Activated CD4-positive, alpha-beta T cell treated with anti-CD3 and anti-CD28 coated beads, Interleukin-2, Interleukin-4, amounts not matched to agents 100 ng/mL and 50 ng/mL, durations not matched to agents 16 hours and 8 hours (primary cell): ENCODE measurements around the gene TARP.

Experiments
- DNase-seq: peaks from one replicate; pipeline ENCODE4 v3.0.0-alpha.2; 2020; ENCODE audit warnings: low spot score

The TARP gene

DNA sequence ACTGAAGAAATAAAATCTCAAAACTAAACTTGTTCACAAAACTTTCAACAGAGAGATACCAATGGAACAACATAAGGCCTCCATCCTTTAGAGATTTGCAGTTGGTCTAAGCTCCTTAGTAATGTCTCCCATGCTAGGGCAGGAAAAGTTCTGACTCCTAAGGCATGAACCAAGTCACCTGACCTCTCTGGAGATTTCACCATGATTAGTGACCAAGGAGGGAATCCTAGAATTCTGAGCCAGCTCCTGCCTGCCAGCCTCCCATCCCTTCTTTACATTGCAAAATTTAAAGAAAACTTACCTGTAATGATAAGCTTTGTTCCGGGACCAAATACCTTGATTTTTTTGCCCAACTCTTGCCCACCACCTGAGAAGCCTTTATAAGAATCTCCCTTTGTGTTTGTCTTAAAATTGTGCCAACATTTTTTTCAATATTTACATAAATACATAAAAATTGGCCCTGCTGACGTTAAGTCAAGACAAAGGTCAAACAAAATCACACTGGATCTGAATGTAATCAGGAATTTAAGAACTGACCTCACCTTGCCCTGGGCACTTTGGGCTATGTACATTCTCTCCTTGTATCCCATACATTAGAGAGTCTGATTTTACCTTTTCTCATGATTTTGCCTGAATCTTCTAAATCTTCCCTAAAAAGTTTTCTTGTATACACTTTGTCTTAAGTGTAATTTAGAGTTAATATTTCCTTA is at the start of gene TARP:
Gene TARP (minus strand): TSS at position 351 of the 710 bp plus-strand sequence.
- no peak for DNase-seq

DNA sequence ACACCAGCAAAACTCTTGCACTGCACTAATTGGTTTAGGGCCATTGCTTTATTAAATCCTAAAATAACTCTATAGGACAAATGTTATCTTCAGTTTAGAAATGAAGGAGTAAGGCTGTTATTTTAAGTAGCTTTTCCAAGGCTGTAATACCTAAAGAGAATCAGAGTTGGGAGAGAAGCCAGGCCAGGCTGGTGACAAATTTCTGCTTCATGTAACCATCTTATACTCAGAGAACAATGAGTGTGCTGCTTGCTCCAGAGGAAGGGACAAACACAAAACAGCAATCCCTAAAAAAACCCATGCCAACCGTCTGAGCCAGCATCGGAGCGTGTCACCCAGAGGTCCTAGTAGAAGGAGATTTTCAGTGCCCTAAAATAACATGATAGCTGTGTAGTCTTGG is 49.7 kb upstream of the TARP start:
- no peak for DNase-seq

DNA sequence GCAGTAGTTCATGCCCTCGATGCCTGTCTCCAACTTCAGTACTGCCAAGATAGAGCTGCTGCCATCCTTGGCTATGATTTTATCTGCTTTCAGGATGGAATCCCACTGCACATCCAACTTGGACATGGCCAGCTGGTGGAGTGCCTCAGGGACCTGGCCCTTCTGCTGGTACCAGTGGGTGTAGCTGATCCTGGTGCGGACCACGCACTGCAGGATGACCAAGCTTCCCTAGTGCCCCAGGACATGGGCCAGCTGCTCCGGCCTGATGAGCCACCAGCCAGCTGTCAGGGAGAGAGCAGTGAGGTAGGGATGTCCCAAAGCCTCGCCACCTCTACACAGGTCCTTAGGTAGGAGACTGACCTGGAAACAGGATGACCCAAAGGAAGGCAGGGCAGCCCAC is 49.0 kb upstream of the TARP start:
- no peak for DNase-seq

DNA sequence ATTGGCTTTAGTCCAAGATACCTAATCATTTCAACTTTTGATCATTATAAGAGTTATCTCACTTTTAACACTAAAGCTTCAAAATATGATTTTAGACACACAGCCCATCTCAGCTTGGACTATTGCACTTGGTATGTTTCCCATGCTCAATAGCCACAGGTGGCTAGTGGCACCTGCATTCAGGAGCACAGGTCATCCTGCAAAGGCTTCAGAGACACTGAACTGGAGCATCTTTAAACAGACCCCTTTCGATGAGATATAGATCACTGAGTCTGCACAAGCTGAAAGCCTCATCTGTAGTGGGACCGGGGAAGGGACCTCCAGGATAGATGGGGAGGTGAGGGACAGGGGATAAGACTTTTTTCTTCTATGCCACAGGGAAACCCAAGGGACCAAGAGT is 48.5 kb upstream of the TARP start:
- no peak for DNase-seq

DNA sequence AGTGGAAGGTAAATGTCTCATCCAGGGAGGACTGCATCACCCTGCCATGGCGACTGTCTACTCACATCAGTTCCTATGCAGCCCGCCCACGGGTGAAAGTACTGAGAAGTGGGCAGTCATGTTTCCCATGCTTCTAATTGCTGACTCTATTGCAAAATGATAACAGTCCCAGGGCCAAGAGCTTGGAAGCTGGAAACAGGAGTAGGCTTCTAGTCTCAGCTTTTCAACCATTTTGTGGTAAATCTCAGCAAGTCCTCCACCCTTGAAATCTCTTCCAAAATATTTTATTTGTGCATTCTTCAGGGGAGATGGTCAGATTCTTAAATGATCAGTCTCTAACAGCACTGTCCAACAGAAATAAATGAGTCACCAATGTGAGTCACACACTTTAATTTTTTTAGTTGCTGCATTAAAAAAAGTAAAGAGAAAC is 48.1 kb upstream of the TARP start:
- DNase-seq: no peak

DNA sequence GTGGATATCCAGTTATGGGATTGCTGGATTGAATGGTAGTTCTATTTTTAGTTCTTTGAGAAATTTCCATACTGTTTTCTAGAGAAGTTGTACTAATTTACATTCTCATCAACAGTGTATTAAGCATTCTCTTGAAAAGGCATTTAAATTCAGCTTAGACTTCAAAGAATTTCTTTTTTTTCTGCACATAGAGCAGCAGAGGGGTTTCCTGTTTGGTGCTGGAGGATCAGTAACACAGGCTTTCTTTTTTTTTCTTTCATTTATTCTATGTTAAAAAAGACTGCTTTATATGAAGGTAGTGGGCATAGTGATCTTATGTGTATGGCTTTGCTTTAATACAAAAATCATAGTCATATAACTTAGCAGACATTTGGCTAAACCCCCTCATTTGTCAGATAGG is 47.6 kb upstream of the TARP start:
- DNase-seq: no peak

DNA sequence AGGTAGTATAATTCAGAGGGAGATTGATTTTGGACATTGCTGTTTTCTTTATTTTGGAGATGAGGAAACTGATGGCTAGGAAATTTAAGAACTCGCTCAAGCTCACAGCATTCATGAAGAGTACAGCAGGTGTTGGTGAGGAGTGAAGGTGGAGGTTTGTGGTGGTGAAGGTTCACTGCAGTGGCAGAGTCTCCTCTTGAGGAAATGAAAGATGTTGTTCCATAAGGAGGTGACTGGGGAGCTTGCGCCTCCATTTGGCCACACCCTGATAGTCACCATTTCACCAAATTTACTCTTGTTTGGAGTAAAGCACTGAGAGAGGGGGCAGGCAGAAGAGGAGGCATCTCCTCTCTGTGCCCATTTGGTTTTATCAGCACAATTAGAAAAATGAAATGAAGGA is 46.4 kb upstream of the TARP start:
- no peak for DNase-seq

DNA sequence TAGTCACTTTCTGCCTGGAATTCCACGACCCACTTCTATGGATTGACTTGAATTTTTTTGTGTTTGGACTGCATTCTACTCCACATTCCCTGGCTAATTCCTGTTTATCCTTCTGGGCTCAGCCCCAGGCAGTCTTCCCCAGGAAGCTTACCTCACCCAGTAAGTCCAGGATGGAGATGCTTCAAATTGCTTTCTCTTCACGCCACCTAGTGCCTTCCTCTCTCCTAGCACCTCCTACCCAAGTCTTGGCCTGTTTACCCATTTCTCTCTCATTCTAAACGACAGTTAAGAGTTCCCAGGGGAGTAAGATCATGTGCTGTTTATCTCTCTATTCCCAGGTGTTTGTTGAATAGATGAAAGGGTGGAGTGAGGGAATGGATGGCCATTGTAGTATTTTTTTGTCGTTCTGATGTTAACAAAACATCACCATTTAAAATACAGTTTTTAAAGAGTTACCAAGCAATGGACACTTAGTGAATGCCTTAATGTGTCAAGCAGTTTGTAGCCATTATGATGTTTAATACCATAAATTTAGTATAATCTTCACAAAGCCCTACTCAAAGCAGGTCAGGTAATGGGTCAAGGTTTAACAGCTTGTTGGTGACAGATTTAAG is 45.5 kb upstream of the TARP start:
- DNase-seq: no peak

DNA sequence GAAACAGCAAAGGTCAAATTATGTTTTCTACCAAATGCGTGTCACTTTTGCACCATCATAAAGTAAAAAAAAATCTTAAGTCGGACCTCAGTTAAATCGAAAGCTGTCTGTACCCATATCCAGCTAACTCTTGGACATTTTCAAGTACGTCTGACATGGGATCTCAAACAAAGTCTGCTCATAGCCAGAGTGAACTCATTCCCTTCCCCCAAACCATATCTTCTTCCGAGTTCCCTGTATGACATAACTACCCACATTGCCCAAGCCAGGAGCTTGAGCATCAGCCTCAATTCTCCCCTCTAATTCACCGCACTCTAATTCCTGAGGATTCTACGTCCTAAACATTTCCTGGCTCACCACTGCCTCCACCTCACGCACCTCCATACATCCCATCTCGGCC is 44.8 kb upstream of the TARP start:
- no peak for DNase-seq

DNA sequence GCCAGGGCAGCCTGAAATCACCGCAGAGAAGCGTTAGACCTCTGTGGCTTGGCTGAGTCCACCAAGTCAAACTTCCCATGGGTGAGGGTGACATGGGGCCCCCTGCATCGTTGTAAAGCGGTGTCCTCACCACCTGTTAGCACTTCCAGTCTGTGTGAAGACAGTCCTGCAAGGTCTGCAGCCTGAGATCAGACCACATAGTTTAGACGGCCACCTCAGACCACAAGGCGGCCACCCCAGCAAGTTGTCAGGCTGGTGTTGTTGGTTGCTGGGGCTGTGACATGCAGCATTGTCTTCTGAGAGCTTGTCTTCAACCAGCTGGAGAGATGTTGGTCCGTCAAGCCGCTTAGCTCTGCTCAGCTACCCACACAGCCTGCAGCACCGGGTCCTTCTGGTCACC is 44.1 kb upstream of the TARP start:
- no peak for DNase-seq

DNA sequence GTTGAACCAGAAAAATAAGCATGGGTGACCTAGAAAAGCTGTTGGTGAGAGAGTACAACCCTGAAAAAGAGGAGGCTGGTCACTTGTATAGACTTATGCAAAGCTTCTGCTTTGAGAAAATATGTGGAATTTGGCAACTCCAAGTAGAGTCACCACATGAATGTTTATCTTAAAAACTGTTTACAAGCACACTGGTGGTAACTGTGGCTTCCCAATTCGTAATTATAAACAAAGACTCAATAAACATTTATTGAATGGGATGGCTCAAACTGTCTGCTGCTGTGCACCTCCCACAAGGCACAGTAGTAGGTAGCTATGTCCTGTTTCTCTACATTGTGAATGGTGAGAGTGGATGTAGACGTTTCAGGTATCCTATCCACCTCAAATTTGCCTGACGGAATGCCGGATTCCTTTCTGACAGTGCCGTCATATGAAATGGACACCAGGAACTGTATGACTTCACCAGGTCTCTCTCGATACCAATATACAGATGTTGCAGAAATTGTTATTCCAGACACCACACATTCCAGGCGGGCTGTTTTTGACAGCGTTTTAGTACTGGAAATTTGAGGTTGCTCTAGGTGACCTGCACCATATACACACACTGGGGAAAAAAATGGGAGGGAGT is 43.4 kb upstream of the TARP start:
- no peak for DNase-seq

DNA sequence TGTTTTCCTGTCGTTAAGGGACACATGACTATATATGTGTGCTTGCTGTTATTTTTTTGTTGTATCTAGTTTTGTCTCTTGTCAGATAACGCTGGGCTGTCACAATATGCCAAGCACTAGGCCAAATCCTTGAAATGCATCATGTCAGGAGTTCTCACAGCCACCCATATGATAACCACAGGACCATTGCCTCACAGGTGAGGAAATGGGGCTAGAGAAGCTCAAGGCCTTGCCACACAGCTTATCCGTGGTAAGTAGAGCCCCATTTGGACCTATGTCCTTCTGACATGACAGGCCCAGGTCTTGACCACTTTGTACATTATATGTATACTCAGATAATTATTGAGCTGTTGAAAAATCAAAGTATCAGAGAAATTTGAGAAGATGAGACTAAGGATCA is 42.0 kb upstream of the TARP start:
- no peak for DNase-seq

DNA sequence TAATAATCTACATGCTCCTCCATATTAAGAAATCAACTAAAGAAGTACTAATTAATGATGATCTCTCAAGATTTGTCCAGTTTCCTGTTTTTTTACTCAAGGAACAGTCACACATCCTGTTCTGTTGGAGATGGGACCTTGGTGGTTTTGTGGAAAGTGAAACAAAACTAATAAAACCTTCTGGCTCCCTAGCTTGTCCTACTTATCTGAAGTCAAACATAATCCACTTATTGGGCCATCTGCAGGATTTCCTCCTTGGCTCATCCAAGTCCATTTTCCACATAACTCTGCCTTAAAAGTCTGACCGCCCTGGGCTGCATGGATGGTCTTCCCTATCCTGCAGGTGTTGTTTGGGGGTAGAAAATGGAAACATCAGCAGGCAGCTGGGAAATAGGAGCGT is 39.4 kb upstream of the TARP start:
- DNase-seq: no peak

DNA sequence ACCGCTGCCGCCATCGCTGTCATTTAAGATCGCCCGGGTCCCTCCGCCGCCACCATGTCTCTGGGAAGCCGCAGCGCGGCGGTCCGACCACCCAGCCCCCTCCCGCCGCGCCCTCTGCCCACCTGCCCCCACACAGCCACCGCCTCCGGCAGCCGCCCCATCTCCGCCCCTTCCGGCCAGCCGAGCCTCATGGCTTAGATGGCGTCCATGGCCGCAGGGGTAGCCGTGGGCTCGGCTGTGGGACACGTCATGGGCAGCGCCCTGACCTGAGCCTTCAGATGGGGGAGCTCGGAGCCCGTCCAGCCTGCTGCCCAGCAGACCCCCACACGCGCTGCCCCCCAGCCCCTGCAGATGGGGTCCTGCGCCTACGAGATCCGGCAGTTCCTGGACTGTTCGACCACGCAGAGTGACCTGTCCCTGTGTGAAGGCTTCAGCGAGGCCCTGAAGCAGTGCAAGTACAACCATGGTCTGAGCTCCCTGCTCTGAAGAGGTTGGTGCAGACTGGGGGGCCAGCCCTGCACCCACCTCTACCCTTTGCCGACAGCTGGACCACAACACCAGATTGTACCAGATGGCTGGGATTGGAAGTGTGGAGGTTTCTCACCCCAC is 38.0 kb upstream of the TARP start:
- DNase-seq: no peak

DNA sequence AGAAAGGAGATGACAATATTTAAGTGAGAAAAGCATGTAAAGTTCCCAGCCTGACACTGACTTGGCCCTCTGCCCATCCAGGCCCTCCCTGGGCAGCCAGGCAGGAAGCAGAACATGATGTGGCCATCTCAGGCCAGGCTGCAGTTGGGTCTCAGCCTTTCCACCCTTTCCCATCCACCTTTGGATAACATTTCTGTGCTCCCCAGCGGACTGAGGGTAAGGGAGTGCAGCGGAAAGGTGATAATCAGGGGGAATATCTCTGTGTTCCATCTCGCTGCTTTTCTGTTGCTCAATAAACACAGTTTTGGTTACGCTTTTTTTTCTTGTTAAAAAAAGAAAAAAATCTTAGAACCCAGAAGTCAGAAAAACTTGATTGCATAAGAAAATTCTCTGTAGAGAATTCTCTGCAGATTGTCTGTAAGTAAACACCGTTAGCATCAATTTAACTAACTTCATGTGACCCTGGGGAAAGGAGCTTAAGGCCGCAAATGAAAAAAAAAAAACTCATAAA is 37.2 kb upstream of the TARP start:
- no peak for DNase-seq

DNA sequence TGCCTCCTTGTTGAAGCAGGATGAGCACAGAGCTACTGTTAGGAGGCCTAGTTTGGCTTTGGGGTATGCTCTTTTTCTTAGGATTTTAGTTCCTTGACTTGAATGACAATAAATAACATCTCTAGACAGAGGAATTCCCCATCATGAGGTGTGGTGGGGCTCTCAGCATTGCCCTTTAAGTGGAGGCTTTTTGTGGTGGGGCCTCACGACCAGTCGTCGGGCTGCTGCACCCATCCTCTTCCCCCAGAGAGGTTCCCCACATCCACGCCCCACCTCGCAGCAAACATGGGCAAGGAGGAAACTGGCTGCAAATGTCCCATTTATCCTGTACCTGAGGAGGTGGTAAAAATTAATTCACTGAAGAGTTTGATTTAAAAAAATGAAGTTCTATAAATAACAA is 36.1 kb upstream of the TARP start:
- no peak for DNase-seq

DNA sequence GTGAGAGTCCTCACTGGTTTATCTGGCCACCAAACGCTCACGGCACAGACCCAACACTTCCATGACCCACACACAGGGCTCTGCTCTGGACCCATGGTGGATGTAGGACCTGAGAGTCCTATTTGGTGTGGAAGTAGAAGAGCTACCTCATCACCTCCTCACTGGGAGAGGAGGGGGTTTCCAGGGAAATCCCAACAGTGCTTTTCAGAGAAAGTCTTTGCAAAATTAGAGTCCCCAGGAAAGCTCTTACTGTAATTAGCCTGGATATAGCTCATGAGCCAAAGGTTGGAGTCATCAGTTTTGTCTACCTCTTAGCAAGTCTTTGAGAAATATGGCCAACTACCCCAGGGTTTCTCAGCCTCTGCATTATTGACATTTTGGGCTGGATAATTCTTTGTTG is 34.7 kb upstream of the TARP start:
- DNase-seq: no peak

DNA sequence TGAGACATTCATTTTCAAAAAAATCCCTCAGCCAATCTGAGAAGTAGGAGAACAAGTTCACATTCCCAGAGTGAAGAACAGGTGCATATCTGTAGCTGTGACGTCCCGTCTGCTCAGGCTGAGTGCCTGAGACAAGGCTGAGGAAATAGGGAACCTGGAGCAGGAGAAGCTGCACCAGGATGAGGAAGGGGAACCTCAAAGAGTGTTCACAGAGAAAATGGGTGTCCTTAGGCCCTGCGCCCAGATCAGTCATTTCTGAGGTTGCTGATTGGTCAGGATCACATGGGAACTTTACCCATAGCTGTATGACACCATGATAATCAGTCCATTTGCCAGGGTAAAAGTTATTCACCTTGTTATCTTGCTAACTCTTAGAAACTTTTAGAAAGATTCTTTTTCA is 34.2 kb upstream of the TARP start:
- no peak for DNase-seq

DNA sequence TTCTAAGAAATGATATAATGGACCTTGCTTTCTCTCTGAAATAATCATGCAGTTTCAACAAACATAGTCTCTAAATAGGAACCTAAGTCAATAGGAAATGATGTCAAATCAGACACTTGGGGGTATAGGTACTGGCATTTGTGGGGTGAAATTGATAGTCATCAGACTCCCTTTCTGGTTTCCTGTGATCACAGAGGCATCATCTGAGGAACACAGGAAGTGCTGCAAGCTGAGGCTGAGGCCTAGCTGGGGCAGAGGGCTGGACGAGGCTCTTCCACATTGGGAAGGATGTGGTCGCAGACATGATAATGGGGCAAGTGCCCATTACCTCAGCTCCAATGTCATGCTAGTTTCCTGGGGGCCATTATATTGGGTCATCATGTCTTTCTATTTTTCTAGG is 33.5 kb upstream of the TARP start:
- DNase-seq: peak; percentile 62

DNA sequence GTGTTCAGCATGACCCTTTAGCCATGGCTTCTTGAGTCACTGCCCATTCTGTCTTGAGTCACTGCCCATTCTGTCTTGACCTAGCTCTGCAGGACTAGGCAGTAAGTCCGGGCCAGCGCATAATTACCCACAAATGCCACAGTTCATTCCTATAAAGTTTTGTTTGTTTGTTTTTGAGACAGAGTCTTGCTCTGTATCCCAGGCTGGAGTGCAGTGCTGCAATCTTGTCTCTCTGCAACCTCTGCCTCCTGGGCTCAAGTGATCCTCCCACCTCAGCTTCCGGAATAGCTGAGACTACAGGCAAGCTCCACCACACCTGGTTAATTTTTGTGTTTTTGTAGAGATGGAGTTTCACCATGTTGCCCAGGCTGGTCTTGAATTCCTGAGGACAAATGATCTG is 32.7 kb upstream of the TARP start:
- no peak for DNase-seq

DNA sequence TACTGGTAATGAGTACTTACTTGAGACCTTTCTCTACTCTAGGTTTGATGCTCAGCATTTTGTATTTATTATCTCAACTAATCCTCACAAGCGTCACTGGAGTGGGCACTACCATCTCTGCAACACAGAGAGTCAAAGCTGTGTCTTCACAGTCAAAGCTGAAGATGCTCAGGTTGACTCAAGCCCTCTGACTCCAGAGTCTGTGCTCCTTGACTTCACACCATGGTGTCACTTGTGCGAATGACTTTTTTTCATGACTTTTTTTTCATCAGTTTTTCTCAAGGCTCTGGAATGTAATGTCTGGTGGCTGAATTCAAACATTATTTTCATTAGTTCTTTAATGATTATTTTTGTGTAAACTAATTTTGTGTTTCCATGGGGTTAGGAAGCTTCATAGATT is 30.4 kb upstream of the TARP start:
- DNase-seq: peak; percentile 29

DNA sequence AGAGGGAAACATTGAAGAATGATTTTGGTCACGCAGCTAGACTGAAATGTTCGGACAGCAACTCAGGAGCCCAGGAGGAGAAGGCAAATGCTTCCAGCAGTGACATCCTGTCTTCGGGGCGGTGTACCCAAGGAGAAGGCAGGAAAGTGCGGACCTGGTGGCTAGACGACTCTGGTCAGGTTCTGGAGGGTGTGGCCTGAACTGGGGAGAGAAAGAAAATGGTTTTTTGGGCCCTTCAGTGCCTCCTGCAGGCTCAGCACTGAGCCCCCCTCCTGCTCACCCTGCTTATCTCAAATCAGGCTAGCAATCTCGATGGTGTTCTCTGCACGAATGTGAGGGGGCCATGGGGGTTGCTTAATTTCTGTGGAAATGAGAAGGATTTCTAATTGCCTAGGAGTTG is 26.7 kb upstream of the TARP start:
- DNase-seq: no peak

DNA sequence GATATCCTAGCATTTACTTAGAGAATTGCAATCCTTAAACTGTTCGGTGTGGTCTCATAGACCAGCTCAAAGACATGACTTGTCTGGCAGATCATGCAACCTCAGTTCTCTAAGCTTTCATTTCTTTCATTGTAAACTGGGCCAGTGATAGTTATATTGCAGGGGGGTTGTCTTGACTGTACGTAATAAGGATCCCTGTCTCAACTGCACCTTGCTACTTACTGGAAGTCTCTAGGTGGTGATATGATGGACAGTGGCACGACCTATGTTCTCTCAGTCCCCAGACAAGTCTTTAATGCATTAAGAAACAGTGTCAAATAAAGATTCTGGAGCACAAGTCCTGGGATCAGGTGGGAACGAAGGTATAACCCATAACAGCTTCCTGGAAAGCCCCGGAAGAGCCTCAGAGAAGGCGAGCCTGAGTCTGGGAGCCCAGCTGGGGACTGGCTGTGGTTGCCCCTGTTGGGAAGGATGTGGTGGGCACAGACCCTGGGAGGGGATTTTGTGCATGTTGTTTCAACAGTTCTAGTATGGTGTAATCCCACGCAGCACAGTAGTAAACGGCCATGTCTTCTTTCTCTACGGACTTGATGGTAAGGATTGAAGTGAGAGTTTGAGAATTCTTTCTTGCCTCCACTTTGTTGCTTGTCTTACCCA is 26.0 kb upstream of the TARP start:
- DNase-seq: no peak
